Transverse colon (tissue), 4 donors: ENCODE results near the gene HSPA2. TPM values are rescaled to one million over a fixed set of nuclear protein-coding genes. Genes with fewer than 3 reads are reported as not detected.

ENCODE experiments used
- DNase-seq: peaks from one replicate; pipeline ENCODE4 v3.0.0-alpha.2; 2019
- H3K27ac ChIP-seq, 4 donors: fragments of 200-600 bp; sonication (generic); 2 replicates each; pipeline ENCODE4 v1.5.1; 2016 to 2018; ENCODE audit warnings: inconsistent platforms in 4 of 4
- H3K27me3 ChIP-seq: fragments of 200-600 bp; sonication (generic); 2 replicates; pipeline ENCODE4 v1.5.1; 2017; ENCODE audit warnings: inconsistent platforms
- H3K36me3 ChIP-seq, 4 donors: fragments of 200-600 bp; sonication (generic); 2 replicates each; pipeline ENCODE4 v1.5.1; 2017 to 2019; ENCODE audit warnings: inconsistent platforms in 4 of 4
- H3K4me1 ChIP-seq, 4 donors: fragments of 200-600 bp; sonication (generic); 2 replicates each; pipeline ENCODE4 v1.5.1; 2017 to 2020; ENCODE audit warnings: inconsistent platforms in 4 of 4
- H3K4me3 ChIP-seq, 4 donors: fragments of 200-600 bp; sonication (generic); 1 replicate in 1 of 4; 2 replicates in 3 of 4; pipeline versions ENCODE4 v1.5.1 to v1.6.1; 2017 to 2019; ENCODE audit warnings: inconsistent platforms in 4 of 4
- H3K9me3 ChIP-seq, 2 donors: fragments of 200-600 bp; sonication (generic); 2 replicates each; pipeline ENCODE4 v1.5.1; 2017 to 2019; ENCODE audit warnings: inconsistent platforms in 2 of 2
- CTCF ChIP-seq, 5 experiments: fragments of 200-600 bp in 3 of 5; fragments of 450-650 bp in 2 of 5; sonication (generic) in 3 of 5; IDR thresholded peaks; 1 replicate in 2 of 5; 2 replicates in 3 of 5; pipeline ENCODE4 v1.5.1; 2016 to 2017; ENCODE audit warnings: antibody characterized with exemption in 5 of 5, inconsistent platforms in 3 of 5, mild to moderate bottlenecking in 2 of 5, moderate library complexity in 1 of 5
- EP300 ChIP-seq: sonication (generic); formaldehyde crosslinking; IDR thresholded peaks from one replicate; pipeline ENCODE4 v1.6.1; 2017; ENCODE audit warnings: antibody characterized with exemption, low read depth
- POLR2A ChIP-seq: fragments of 450-650 bp; IDR thresholded peaks from one replicate; pipeline ENCODE4 v1.6.1; 2016; ENCODE audit warnings: antibody characterized with exemption, mild to moderate bottlenecking, moderate library complexity
- POLR2AphosphoS5 ChIP-seq, 3 donors: sonication (generic); formaldehyde crosslinking; IDR thresholded peaks; one replicate each; pipeline ENCODE4 v1.6.1; 2016; ENCODE audit warnings: antibody characterized with exemption in 3 of 3
- WGBS, 2 donors: methylation state at CpG; one replicate each; pipeline ENCODE4 v1.1.5; 2018; ENCODE audit warnings: low coverage in 1 of 2; 5-methylcytosine and 5-hydroxymethylcytosine counted together
- in situ Hi-C, 4 donors: fragments of 200-750 bp; cut with MboI; loops; one replicate each; pipeline versions ENCODE4 v1.15.0 to v1.15.1; 2017; ENCODE audit warnings: low sequenced_read_pairs in 3 of 4, low pct_ligation_motif_present in 1 of 4, low pct_unique_long_range_greater_than_20kb in 1 of 4
- intact Hi-C: fragments of 100-400 bp; cut with DNase I; formaldehyde crosslinking; loops from one replicate; pipeline ENCODE4 v1.15.1; 2023; ENCODE audit warnings: low total_unique reads
- total RNA-seq, 4 donors: library from RNA; depleted of rRNA; stranded (reverse); fragments of >200 nt; gene quantifications; one replicate each; pipeline ENCODE4 v1.1.0, GENCODE V29; 2016

Gene HSPA2
- total RNA-seq, 4 donors from 2014 or later = 28.1 to 61.5 (median 42.1) TPM

GRCh38 chr14:64502887-64503433 is 37.6 kb upstream of the HSPA2 start:
- in situ Hi-C loops = no loop called here
- peaks cover 11 to 61% (median 50%) of the 10 kb centered on the region in 4 donors for H3K4me1 ChIP-seq

GRCh38 chr14:64503434-64504309 is 36.9 kb upstream of the HSPA2 start, which contains the start of gene ZBTB25:
Gene ZBTB25 (minus strand): TSS chr14:64503838. CDS start chr14:64490533, 13,305 bp downstream.
- Histone ChIP-seq H3K27ac (peak within 1 kb of the TSS; percentile 98 to 100 (median 100)), H3K36me3 (no peaks in the 10 kb centered on the region), H3K4me3 (peak within 1 kb of the TSS; percentile 71 to 92 (median 74)), H3K9me3 (no peaks in the 10 kb centered on the region), H3K27me3 (no peaks in the 10 kb centered on the region), H3K4me1 (peaks cover 11 to 67% (median 53%) of the 10 kb centered on the region in 4 donors)
- intact Hi-C loops = no loop called here
- WGBS, 2 donors = 2% methylated on average over 47 of the region's 87 CpGs; no CpG with 5 or more reads in 1 of the 2 donors
- in situ Hi-C loops = no loop called here
- peak; percentile 91 for DNase-seq
- TF ChIP-seq CTCF (IDR thresholded peaks at IDR 0.05) (peak in 1 of 5 experiments; percentile 9), POLR2A (peak; percentile 92), EP300 (no peak), POLR2AphosphoS5 (IDR thresholded peaks at IDR 0.05) (peak; percentile 68 to 93 (median 91))

More at GRCh38 chr14:64502887-64503433, 37.6 kb upstream of the HSPA2 start:
- intact Hi-C loops = no loop called here
- 0% methylated on average over 7 to 24 of the region's 29 CpGs for WGBS, 2 donors
- no peaks in the 10 kb centered on the region for H3K9me3 ChIP-seq
- peak; percentile 36 for DNase-seq
- TF ChIP-seq POLR2A = no peak
- TF ChIP-seq EP300 = no peak
- no peak for TF ChIP-seq CTCF (IDR thresholded peaks at IDR 0.05)
- TF ChIP-seq POLR2AphosphoS5 (IDR thresholded peaks at IDR 0.05) = no peak
- no peaks in the 10 kb centered on the region for H3K27me3 ChIP-seq
- H3K4me3 ChIP-seq = peak overlapping the region; percentile 71 to 92 (median 74)
- peak overlapping the region; percentile 98 to 100 (median 100) for H3K27ac ChIP-seq
- no peaks in the 10 kb centered on the region for H3K36me3 ChIP-seq

- in situ Hi-C loops = no loop called here
- peaks cover 11 to 70% (median 53%) of the 10 kb centered on the region in 4 donors for H3K4me1 ChIP-seq
- WGBS, 2 donors = 1% methylated on average over 48 of the region's 63 CpGs; no CpG with 5 or more reads in 1 of the 2 donors
Measured at GRCh38 chr14:64504310-64504896, 36.1 kb upstream of the HSPA2 start, which contains the start of gene ZBTB1. Gene ZBTB1 (plus strand): TSS chr14:64504770. CDS start chr14:64521505, 16,735 bp downstream.

More at GRCh38 chr14:64504310-64504896, 36.1 kb upstream of the HSPA2 start, which contains the start of gene ZBTB1:
- Histone ChIP-seq H3K36me3 (no peaks in the 10 kb centered on the region), H3K27me3 (no peaks in the 10 kb centered on the region), H3K9me3 (no peaks in the 10 kb centered on the region), H3K4me3 (peak within 1 kb of the TSS; percentile 71 to 92 (median 74)), H3K27ac (peak within 1 kb of the TSS; percentile 98 to 100 (median 100))
- intact Hi-C loops = no loop called here
- peak; percentile 85 for DNase-seq
- TF ChIP-seq POLR2A = peak; percentile 91
- TF ChIP-seq EP300 = no peak
- peak; percentile 86 to 97 (median 93) for TF ChIP-seq POLR2AphosphoS5 (IDR thresholded peaks at IDR 0.05)
- no peak for TF ChIP-seq CTCF (IDR thresholded peaks at IDR 0.05)
